ENCODE measurements around the gene RAB26.
"Not testable (repeated sequence)": the region's sequence is repeated elsewhere in the genome, so short reads cannot be mapped to it uniquely, and the experiment has no call there.

DNA sequence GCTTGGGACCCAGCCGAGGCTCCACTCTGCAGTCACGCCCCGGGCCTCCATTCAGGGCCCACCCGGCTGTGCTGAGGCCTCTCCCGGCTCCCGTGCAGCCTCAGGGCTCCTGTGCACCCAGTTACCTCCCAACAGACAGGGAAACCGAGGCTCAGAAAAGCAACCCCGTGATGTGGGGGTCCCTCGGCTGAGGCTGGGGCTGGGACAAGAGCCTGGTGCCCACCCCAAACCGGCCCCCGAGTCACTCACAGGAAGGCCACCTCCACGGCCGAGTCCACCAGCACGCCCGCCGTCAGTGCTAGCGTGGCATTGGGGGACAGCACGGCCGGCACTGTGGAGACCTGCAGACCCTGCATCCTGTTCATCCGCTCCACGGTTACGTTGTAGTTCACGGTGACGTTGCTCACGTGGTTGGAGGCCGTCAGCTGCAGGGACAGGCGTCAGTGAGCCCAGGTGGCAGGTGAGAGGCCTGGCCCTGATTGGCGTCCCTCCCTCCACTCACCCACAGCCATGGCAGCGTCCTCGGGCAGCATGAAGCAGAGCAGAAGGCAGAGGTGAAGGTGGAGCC is 35.8 kb upstream of the RAB26 start:
- TF ChIP-seq POLR2AphosphoS5 (IDR thresholded peaks at IDR 0.05; ENCODE audit: borderline replicate concordance, low read depth, low read length); EZH2 (IDR thresholded peaks at IDR 0.05): not testable (repeated sequence)
